PC-3 (cell line): ENCODE data around the gene EMILIN2. TPM values are rescaled to one million over a fixed set of nuclear protein-coding genes. Genes with fewer than 3 reads are reported as not detected.

Source experiments
- ATAC-seq: fragments of 200-7000 bp; cut with Tn5 transposase; 2 replicates; pipeline ENCODE4 v1.9.1; 2020; ENCODE audit warnings: mild to moderate bottlenecking, moderate library complexity
- BruUV-seq: library from RNA; stranded (reverse); fragments of 400-500 nt; replicated peaks from 2 replicates; lab custom pipeline; 2021; lab: Mats Ljungman, UMichigan
- CTCF ChIA-PET: fragments of 300-600 bp; sonication (Branson Sonifier 250); formaldehyde crosslinking; loops from one replicate; lab custom pipeline; 2022; ENCODE audit warnings: antibody characterized with exemption; lab: Charles Lee
- POLR2A ChIA-PET: fragments of 300-600 bp; sonication (Branson Sonifier 250); formaldehyde crosslinking; loops from one replicate; lab custom pipeline; 2022; ENCODE audit warnings: antibody characterized with exemption; ENCODE audit not compliant: unreplicated experiment; lab: Charles Lee
- DNase-seq: peaks from one replicate; pipeline ENCODE4 v3.0.0-alpha.2; 2015
- H2AFZ ChIP-seq: fragments of 300-600 bp; sonication (generic); 2 replicates; pipeline ENCODE4 v1.6.0; 2016; ENCODE audit warnings: antibody characterized with exemption, low read length
- H3F3A ChIP-seq: fragments of 300-600 bp; sonication (generic); one replicate; pipeline ENCODE4 v1.6.0; 2017; ENCODE audit warnings: antibody characterized with exemption, low read length, control low read depth, mild to moderate bottlenecking; ENCODE audit not compliant: unreplicated experiment
- H3K27ac ChIP-seq: fragments of 300-600 bp; sonication (generic); 2 replicates; pipeline ENCODE4 v1.5.1; 2016; ENCODE audit warnings: mild to moderate bottlenecking, low read length
- H3K27me3 ChIP-seq: fragments of 300-600 bp; sonication (generic); 2 replicates; pipeline ENCODE4 v1.6.1; 2016; ENCODE audit warnings: low read length, mixed read lengths
- H3K36me3 ChIP-seq: fragments of 300-600 bp; sonication (generic); 2 replicates; pipeline ENCODE4 v1.6.1; 2016; ENCODE audit warnings: low read depth, mixed run types, low read length, mixed read lengths
- H3K4me1 ChIP-seq: fragments of 300-600 bp; sonication (generic); 2 replicates; pipeline ENCODE4 v1.5.1; 2016; ENCODE audit warnings: low read length; ENCODE audit not compliant: insufficient read depth
- H3K4me2 ChIP-seq: fragments of 300-600 bp; sonication (generic); 2 replicates; pipeline ENCODE4 v1.6.0; 2016; ENCODE audit warnings: low read length
- H3K4me3 ChIP-seq: fragments of 300-600 bp; sonication (generic); 2 replicates; pipeline ENCODE4 v1.5.1; 2016; ENCODE audit warnings: mild to moderate bottlenecking, low read length, mixed read lengths
- H3K79me2 ChIP-seq: fragments of 300-600 bp; sonication (generic); 2 replicates; pipeline ENCODE4 v1.6.1; 2017; ENCODE audit warnings: low read length, mixed read lengths
- H3K9ac ChIP-seq: fragments of 300-600 bp; sonication (generic); 2 replicates; pipeline ENCODE4 v1.6.0; 2016; ENCODE audit warnings: mild to moderate bottlenecking, low read length
- H3K9me2 ChIP-seq: fragments of 300-600 bp; sonication (generic); replicated peaks from 2 replicates; pipeline ENCODE4 v1.6.1; 2016; ENCODE audit warnings: mixed run types, low read length, mixed read lengths
- H3K9me3 ChIP-seq: fragments of 300-600 bp; sonication (generic); 2 replicates; pipeline ENCODE4 v1.6.1; 2016; ENCODE audit warnings: low read length, mixed read lengths
- H4K20me1 ChIP-seq: fragments of 300-600 bp; sonication (generic); 2 replicates; pipeline ENCODE4 v1.6.1; 2016; ENCODE audit warnings: low read length, mixed read lengths
- EZH2 ChIP-seq: fragments of 300-600 bp; sonication (generic); IDR thresholded peaks from one replicate; pipeline ENCODE4 v1.6.1; 2017; ENCODE audit warnings: antibody characterized with exemption, mild to moderate bottlenecking, low read length; ENCODE audit not compliant: unreplicated experiment
- EZH2phosphoT487 ChIP-seq: fragments of 300-600 bp; sonication (generic); IDR thresholded peaks from 2 replicates; pipeline ENCODE4 v1.6.1; 2018; ENCODE audit warnings: mild to moderate bottlenecking, antibody characterized with exemption, low read length, borderline replicate concordance
- intact Hi-C: fragments of 100-400 bp; cut with micrococcal nuclease; formaldehyde crosslinking; loops from 2 replicates; pipeline ENCODE4 v1.9.0; 2023
- total RNA-seq: library from RNA; depleted of rRNA; stranded (reverse); fragments of >200 nt; gene quantifications from 2 replicates; pipeline ENCODE4 v1.2.3, GENCODE V29; 2014
- TF ChIP-seq, protein P1 (sequence below): fragments of 300-600 bp; sonication (generic); conservative IDR thresholded peaks from 2 replicates; pipeline ENCODE4 v1.5.1; 2017; ENCODE audit warnings: antibody characterized with exemption, low read depth, mild to moderate bottlenecking, low read length

Gene EMILIN2
- total RNA-seq, 1 experiment from 2014 or later, result 17.1 TPM

DNA sequence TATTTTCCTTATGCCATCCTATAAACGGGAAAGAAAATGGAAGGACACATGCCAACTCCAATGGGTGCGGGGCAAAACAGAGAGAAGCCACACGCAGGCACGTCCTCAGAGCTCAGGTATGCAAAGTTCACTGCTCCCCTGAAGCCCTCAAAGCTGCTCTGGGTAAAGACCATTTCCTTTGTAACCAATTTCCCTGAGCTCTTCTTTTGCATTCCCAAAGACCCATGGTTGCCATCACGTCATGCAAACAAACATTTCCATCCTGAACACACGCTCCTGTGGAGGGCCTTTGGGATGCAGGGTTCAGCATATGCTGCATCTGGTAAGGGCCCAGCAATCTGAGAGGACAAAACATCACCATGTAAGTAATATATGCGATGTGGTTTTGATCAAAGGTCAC is 69.4 kb downstream of the EMILIN2 start:
- DNase-seq (no peak), ATAC-seq (no peak)
- POLR2A ChIA-PET, result no interaction called here
- intact Hi-C loops, result no loop called here
- H2AFZ ChIP-seq, result no peak overlapping the region
- H3K27ac ChIP-seq, result no peak overlapping the region
- CTCF ChIA-PET, result no interaction called here
- H3K9me3 ChIP-seq, result no peaks in the 10 kb centered on the region
- H3K27me3 ChIP-seq, result no peaks in the 10 kb centered on the region
- H3K79me2 ChIP-seq, result no peaks in the 10 kb centered on the region
- H4K20me1 ChIP-seq, result no peaks in the 10 kb centered on the region
- peaks cover 7% of the 10 kb centered on the region; the same call in 1 of the 2 replicates for H3K36me3 ChIP-seq
- H3K4me1 ChIP-seq, result no peaks in the 10 kb centered on the region
- no peak overlapping the region for H3K4me2 ChIP-seq
- no peaks in the 10 kb centered on the region for H3F3A ChIP-seq
- no peak overlapping the region for H3K4me3 ChIP-seq
- no peak overlapping the region for H3K9ac ChIP-seq
- BruUV-seq, result no TSS peak
- H3K9me2 ChIP-seq, result no peaks in the 10 kb centered on the region
- no peak for TF ChIP-seq EZH2phosphoT487
- no peak for TF ChIP-seq EZH2
- TF ChIP-seq, protein P1, sequence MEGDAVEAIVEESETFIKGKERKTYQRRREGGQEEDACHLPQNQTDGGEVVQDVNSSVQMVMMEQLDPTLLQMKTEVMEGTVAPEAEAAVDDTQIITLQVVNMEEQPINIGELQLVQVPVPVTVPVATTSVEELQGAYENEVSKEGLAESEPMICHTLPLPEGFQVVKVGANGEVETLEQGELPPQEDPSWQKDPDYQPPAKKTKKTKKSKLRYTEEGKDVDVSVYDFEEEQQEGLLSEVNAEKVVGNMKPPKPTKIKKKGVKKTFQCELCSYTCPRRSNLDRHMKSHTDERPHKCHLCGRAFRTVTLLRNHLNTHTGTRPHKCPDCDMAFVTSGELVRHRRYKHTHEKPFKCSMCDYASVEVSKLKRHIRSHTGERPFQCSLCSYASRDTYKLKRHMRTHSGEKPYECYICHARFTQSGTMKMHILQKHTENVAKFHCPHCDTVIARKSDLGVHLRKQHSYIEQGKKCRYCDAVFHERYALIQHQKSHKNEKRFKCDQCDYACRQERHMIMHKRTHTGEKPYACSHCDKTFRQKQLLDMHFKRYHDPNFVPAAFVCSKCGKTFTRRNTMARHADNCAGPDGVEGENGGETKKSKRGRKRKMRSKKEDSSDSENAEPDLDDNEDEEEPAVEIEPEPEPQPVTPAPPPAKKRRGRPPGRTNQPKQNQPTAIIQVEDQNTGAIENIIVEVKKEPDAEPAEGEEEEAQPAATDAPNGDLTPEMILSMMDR, result no peak

- intact Hi-C loops, result no loop called here
- CTCF ChIA-PET, result interaction anchor here (0.7 kb wide), 1 partner anchor 119 kb away, joined by 3 read pairs; no protein-coding TSS in a partner anchor
- Histone ChIP-seq H3K4me1 (no peaks in the 10 kb centered on the region), H4K20me1 (no peaks in the 10 kb centered on the region), H3K9ac (no peak overlapping the region), H3K79me2 (no peaks in the 10 kb centered on the region), H3K9me2 (no peaks in the 10 kb centered on the region), H2AFZ (no peak overlapping the region), H3K9me3 (no peaks in the 10 kb centered on the region), H3F3A (no peaks in the 10 kb centered on the region), H3K4me3 (no peak overlapping the region), H3K4me2 (no peak overlapping the region), H3K27me3 (no peaks in the 10 kb centered on the region), H3K27ac (no peak overlapping the region), H3K36me3 (peaks cover 7% of the 10 kb centered on the region; the same call in 1 of the 2 replicates)
- DNase-seq (no peak), ATAC-seq (peak; percentile 31)
- no TSS peak for BruUV-seq
- POLR2A ChIA-PET, result no interaction called here
- no peak for TF ChIP-seq EZH2
- TF ChIP-seq, protein P1, result no peak
- TF ChIP-seq EZH2phosphoT487, result no peak
Measured at GRCh38 chr18:2917259-2918047, 70.6 kb downstream of the EMILIN2 start.

DNA sequence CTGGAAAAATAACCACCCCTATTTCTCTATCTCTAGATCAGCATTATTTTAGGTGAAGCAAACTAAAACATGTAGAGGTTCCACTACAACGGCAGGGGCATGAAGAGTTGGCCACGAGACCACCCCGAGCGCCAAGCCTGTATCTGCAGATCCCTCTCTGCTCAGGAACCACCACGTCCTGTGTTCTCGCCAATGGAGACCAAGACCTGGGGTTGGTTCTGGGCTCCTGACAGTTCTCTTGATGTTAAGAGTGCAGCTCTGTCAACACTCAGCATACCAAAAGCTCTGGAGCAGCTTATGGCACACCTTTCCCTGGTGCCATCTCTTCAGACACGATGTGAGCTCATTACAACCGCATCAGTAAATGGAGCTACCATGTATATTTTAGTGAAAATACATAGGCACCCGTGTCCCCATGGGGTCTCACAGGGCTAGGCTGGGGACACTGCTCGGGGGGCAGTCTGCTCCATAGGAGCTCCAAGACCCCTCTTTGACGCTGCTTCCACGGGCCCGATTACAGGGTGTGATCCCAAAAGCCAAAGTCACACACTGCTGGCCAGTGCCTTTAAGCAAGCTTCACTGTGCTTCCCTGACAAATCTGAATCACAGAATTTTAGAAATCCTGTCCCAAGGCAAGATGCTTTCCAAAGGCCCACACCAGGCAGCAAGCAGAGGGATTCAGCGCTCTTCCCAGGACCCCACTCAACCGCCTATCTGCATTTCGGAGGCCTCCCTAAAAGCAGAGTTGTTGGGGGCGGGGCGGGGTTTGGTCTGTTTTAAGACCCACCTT is 72.2 kb downstream of the EMILIN2 start:
- H3K4me3 ChIP-seq, result no peak overlapping the region
- DNase-seq (no peak), ATAC-seq (no peak)
- no peak overlapping the region for H3K27ac ChIP-seq
- ChIA-PET CTCF (interaction anchor here (0.6 kb wide), 1 partner anchor 153 kb away, joined by 3 read pairs; no protein-coding TSS in a partner anchor), POLR2A (no interaction called here)
- H3K27me3 ChIP-seq, result no peaks in the 10 kb centered on the region
- no peak overlapping the region for H3K9ac ChIP-seq
- no peaks in the 10 kb centered on the region for H3K9me2 ChIP-seq
- TF ChIP-seq EZH2phosphoT487 (no peak), EZH2 (no peak)
- TF ChIP-seq, protein P1, result no peak
- H3K4me2 ChIP-seq, result no peak overlapping the region
- no TSS peak for BruUV-seq
- intact Hi-C loops, result no loop called here
- no peaks in the 10 kb centered on the region for H3F3A ChIP-seq
- no peak overlapping the region for H2AFZ ChIP-seq
- H4K20me1 ChIP-seq, result no peaks in the 10 kb centered on the region
- H3K9me3 ChIP-seq, result no peaks in the 10 kb centered on the region
- no peaks in the 10 kb centered on the region for H3K4me1 ChIP-seq
- no peaks in the 10 kb centered on the region for H3K79me2 ChIP-seq
- H3K36me3 ChIP-seq, result peaks cover 8% of the 10 kb centered on the region; the same call in 1 of the 2 replicates
